NCI-H748 (cell line): ENCODE results near the gene NHLRC2.

Experiments used
- DNase-seq: peaks from one replicate; lab custom pipeline; 2025; ENCODE audit not compliant: unreplicated experiment; lab: John Stamatoyannopoulos, UW

Gene NHLRC2

GRCh38 chr10:113907166-113907565, 52.7 kb downstream of the NHLRC2 start:
- no peak for DNase-seq

GRCh38 chr10:113908236-113908635, 53.8 kb downstream of the NHLRC2 start:
- no peak for DNase-seq

GRCh38 chr10:113911113-113911512, 56.7 kb downstream of the NHLRC2 start:
- DNase-seq: no peak

GRCh38 chr10:113911839-113912238, 57.4 kb downstream of the NHLRC2 start:
- DNase-seq: no peak

- no peak for DNase-seq
Observed at GRCh38 chr10:113912582-113912981, 58.1 kb downstream of the NHLRC2 start.

GRCh38 chr10:113914956-113915355, 60.5 kb downstream of the NHLRC2 start:
- no peak for DNase-seq

- DNase-seq: no peak
Observed at GRCh38 chr10:113915540-113915939, 61.1 kb downstream of the NHLRC2 start.

- no peak for DNase-seq
Observed at GRCh38 chr10:113916053-113916452, 61.6 kb downstream of the NHLRC2 start.

- no peak for DNase-seq
Observed at GRCh38 chr10:113917636-113918035, 63.2 kb downstream of the NHLRC2 start.

- DNase-seq: no peak
Observed at GRCh38 chr10:113920114-113920513, 65.7 kb downstream of the NHLRC2 start.

- DNase-seq: no peak
Observed at GRCh38 chr10:113920875-113921274, 66.4 kb downstream of the NHLRC2 start.

GRCh38 chr10:113921561-113922370, 67.3 kb downstream of the NHLRC2 start:
- DNase-seq: no peak

- no peak for DNase-seq
Observed at GRCh38 chr10:113922787-113923570, 68.5 kb downstream of the NHLRC2 start.

- DNase-seq: no peak
Observed at GRCh38 chr10:113924186-113924585, 69.7 kb downstream of the NHLRC2 start.

- no peak for DNase-seq
Observed at GRCh38 chr10:113924664-113925063, 70.2 kb downstream of the NHLRC2 start.

- peak; percentile 11 for DNase-seq
Observed at GRCh38 chr10:113927440-113927839, 73.0 kb downstream of the NHLRC2 start.

- DNase-seq: no peak
Observed at GRCh38 chr10:113928830-113929229, 74.4 kb downstream of the NHLRC2 start.

GRCh38 chr10:113929522-113929921, 75.1 kb downstream of the NHLRC2 start:
- no peak for DNase-seq

GRCh38 chr10:113930482-113931057, 76.1 kb downstream of the NHLRC2 start:
- no peak for DNase-seq

GRCh38 chr10:113932854-113933253, 78.4 kb downstream of the NHLRC2 start:
- no peak for DNase-seq

GRCh38 chr10:113933894-113934532, 79.6 kb downstream of the NHLRC2 start:
- no peak for DNase-seq
